Ovary (tissue), 3 donors: ENCODE results near the gene PLCB4.

ENCODE experiments used
- EP300 ChIP-seq: sonication (generic); formaldehyde crosslinking; IDR thresholded peaks from one replicate; pipeline ENCODE4 v1.6.1; 2017; ENCODE audit warnings: antibody characterized with exemption
- POLR2A ChIP-seq: fragments of 450-650 bp; IDR thresholded peaks from one replicate; pipeline ENCODE4 v1.6.1; 2017; ENCODE audit warnings: antibody characterized with exemption, mild to moderate bottlenecking, moderate library complexity
- TF ChIP-seq, protein P1 (sequence below), 3 donors: fragments of 450-650 bp in 2 of 3; fragments of 200-600 bp in 1 of 3; IDR thresholded peaks; one replicate each; pipeline versions ENCODE4 v1.5.1 to v1.8.0; 2016 to 2022; ENCODE audit warnings: antibody characterized with exemption in 3 of 3, mild to moderate bottlenecking in 1 of 3
- donor health status: DM: no; HTN: no; CAD: no.

DNA sequence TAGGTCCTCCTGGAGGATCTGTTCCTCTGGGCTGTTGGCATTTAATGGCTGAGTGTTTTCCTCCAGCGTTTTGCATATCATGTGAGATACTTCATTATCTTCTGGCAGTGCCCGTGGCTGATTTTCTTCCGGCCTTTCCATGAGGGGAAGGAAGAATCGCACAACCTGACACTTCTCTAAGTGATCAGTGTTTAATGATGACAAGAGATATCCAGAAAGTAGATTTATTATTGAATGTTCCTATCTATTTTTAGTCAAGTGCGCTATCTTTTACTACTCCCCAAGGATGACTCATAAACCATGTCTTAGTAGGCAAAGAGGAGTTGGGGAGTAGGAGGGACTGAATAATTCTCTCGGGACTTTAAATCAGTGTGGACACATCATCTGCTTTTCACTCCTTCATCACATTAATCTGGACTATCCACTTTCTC is 149.7 kb downstream of the PLCB4 start:
- TF ChIP-seq, protein P1, sequence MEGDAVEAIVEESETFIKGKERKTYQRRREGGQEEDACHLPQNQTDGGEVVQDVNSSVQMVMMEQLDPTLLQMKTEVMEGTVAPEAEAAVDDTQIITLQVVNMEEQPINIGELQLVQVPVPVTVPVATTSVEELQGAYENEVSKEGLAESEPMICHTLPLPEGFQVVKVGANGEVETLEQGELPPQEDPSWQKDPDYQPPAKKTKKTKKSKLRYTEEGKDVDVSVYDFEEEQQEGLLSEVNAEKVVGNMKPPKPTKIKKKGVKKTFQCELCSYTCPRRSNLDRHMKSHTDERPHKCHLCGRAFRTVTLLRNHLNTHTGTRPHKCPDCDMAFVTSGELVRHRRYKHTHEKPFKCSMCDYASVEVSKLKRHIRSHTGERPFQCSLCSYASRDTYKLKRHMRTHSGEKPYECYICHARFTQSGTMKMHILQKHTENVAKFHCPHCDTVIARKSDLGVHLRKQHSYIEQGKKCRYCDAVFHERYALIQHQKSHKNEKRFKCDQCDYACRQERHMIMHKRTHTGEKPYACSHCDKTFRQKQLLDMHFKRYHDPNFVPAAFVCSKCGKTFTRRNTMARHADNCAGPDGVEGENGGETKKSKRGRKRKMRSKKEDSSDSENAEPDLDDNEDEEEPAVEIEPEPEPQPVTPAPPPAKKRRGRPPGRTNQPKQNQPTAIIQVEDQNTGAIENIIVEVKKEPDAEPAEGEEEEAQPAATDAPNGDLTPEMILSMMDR (IDR thresholded peaks at IDR 0.05), result no peak
- TF ChIP-seq EP300 (no peak), POLR2A (no peak)
